Measurements from ENCODE around the gene CEBPG. TPM values are rescaled to one million over a fixed set of nuclear protein-coding genes. Genes with fewer than 3 reads are reported as not detected.

Gene CEBPG
- total RNA-seq, 2 donors from 2014 or later = 70.1 to 73.2 TPM

- ATAC-seq = no peak
- intact Hi-C loops (cut with DNase I, micrococcal nuclease) = no loop called here
- peak in 1 of 2 donors; percentile 7 for DNase-seq
These were observed 18.2 kb downstream of the CEBPG start for GRCh38 chr19:33391631-33392249.

GRCh38 chr19:33392341-33393285 is 19.1 kb downstream of the CEBPG start:
- intact Hi-C loops (cut with DNase I, micrococcal nuclease) = no loop called here
- DNase-seq (peak; percentile 44 to 64), ATAC-seq (peak; percentile 51)

- ATAC-seq = no peak
- no peak for DNase-seq
- intact Hi-C loops (cut with DNase I, micrococcal nuclease) = no loop called here
These were observed 19.9 kb downstream of the CEBPG start for GRCh38 chr19:33393286-33394005.

- intact Hi-C loops (cut with DNase I, micrococcal nuclease) = no loop called here
- DNase-seq (no peak), ATAC-seq (no peak)
These were observed 20.7 kb downstream of the CEBPG start for GRCh38 chr19:33394006-33394722.

- DNase-seq (no peak), ATAC-seq (peak; percentile 51)
- intact Hi-C loops (cut with DNase I, micrococcal nuclease) = no loop called here
These were observed 21.4 kb downstream of the CEBPG start for GRCh38 chr19:33394723-33395560.

- ATAC-seq (no peak), DNase-seq (no peak)
- intact Hi-C loops (cut with DNase I, micrococcal nuclease) = no loop called here
These were observed 22.3 kb downstream of the CEBPG start for GRCh38 chr19:33395561-33396550.

GRCh38 chr19:33396701-33397535 is 23.4 kb downstream of the CEBPG start:
- ATAC-seq = no peak

GRCh38 chr19:33397536-33398360 is 24.2 kb downstream of the CEBPG start:
- ATAC-seq = no peak

More at GRCh38 chr19:33396701-33397535, 23.4 kb downstream of the CEBPG start:
- DNase-seq = no peak
- intact Hi-C loops (cut with DNase I, micrococcal nuclease) = no loop called here

GRCh38 chr19:33398361-33399060 is 25.0 kb downstream of the CEBPG start:
- DNase-seq = no peak
- no peak for ATAC-seq
- intact Hi-C loops (cut with DNase I, micrococcal nuclease) = no loop called here

More at GRCh38 chr19:33397536-33398360, 24.2 kb downstream of the CEBPG start:
- intact Hi-C loops (cut with DNase I, micrococcal nuclease) = no loop called here
- DNase-seq = peak in 1 of 2 donors; percentile 23

- ATAC-seq = no peak
- intact Hi-C loops (cut with DNase I, micrococcal nuclease) = no loop called here
- peak in 1 of 2 donors; percentile 14 for DNase-seq
These were observed 25.7 kb downstream of the CEBPG start for GRCh38 chr19:33399081-33399744.

GRCh38 chr19:33399745-33400681 is 26.5 kb downstream of the CEBPG start:
- no peak for ATAC-seq
- intact Hi-C loops (cut with DNase I, micrococcal nuclease) = no loop called here

GRCh38 chr19:33400856-33401682 is 27.6 kb downstream of the CEBPG start:
- peak in 1 of 2 donors; percentile 22 for DNase-seq
- intact Hi-C loops (cut with DNase I, micrococcal nuclease) = no loop called here
- no peak for ATAC-seq

More at GRCh38 chr19:33399745-33400681, 26.5 kb downstream of the CEBPG start:
- DNase-seq = peak in 1 of 2 donors; percentile 18

Measured in left colon (tissue), 2 donors.